ENCODE measurements around the gene GJB5.

DNA sequence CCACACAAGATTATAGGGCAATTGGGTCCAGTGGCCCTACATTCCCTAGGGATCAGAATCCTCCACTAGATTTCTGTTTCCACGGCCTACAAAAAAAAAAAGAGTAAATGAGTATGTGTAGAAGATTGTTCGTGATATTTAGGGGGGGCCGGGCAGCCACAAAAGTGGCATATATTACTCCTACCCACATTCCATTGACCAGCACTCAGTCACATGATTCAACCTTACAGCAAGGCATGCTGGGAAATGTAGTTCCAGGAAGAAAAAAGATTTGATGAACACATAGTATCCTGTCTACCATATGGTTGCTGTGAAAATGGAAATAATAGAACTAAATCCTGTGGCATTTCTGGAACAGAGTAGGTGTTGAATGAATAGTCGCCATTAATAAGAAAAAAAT lies 43.4 kb upstream of the GJB5 start:
- TF ChIP-seq, protein P1, sequence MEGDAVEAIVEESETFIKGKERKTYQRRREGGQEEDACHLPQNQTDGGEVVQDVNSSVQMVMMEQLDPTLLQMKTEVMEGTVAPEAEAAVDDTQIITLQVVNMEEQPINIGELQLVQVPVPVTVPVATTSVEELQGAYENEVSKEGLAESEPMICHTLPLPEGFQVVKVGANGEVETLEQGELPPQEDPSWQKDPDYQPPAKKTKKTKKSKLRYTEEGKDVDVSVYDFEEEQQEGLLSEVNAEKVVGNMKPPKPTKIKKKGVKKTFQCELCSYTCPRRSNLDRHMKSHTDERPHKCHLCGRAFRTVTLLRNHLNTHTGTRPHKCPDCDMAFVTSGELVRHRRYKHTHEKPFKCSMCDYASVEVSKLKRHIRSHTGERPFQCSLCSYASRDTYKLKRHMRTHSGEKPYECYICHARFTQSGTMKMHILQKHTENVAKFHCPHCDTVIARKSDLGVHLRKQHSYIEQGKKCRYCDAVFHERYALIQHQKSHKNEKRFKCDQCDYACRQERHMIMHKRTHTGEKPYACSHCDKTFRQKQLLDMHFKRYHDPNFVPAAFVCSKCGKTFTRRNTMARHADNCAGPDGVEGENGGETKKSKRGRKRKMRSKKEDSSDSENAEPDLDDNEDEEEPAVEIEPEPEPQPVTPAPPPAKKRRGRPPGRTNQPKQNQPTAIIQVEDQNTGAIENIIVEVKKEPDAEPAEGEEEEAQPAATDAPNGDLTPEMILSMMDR (IDR thresholded peaks at IDR 0.05; ENCODE audit: low read depth, low read length): no peak
- no peak for TF ChIP-seq POLR2A (IDR thresholded peaks at IDR 0.05; ENCODE audit: extremely low read depth, insufficient read length)
- TF ChIP-seq, protein P2, sequence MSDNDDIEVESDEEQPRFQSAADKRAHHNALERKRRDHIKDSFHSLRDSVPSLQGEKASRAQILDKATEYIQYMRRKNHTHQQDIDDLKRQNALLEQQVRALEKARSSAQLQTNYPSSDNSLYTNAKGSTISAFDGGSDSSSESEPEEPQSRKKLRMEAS (IDR thresholded peaks at IDR 0.05; ENCODE audit: low read depth, low read length): no peak
- TF ChIP-seq MYC (IDR thresholded peaks at IDR 0.05; ENCODE audit: low read depth, low read length): no peak

Measured in NB4 (cell line).